GM18526 (cell line): ENCODE measurements around the gene ZDHHC7.

ENCODE experiments used
- POLR2A ChIP-seq: IDR thresholded peaks from 3 replicates; pipeline ENCODE4 v1.6.1; 2011; ENCODE audit not compliant: insufficient read length; ENCODE audit errors: extremely low read depth

ZDHHC7 gene

GRCh38 chr16:85031451-85031850 lies 20.1 kb upstream of the ZDHHC7 start:
- no peak for TF ChIP-seq POLR2A

GRCh38 chr16:85029981-85030401 lies 18.7 kb upstream of the ZDHHC7 start:
- TF ChIP-seq POLR2A: no peak

GRCh38 chr16:85029408-85029784 lies 18.1 kb upstream of the ZDHHC7 start:
- no peak for TF ChIP-seq POLR2A

- TF ChIP-seq POLR2A: no peak
These were observed 17.5 kb upstream of the ZDHHC7 start for GRCh38 chr16:85028685-85029407.

GRCh38 chr16:85027958-85028684 lies 16.8 kb upstream of the ZDHHC7 start:
- no peak for TF ChIP-seq POLR2A

GRCh38 chr16:85027349-85027957 lies 16.1 kb upstream of the ZDHHC7 start, which contains the start of gene KIAA0513:
KIAA0513 (plus strand) TSS chr16:85027795; CDS start chr16:85067072, 39,277 bp downstream.
- peak; percentile 76 for TF ChIP-seq POLR2A

- no peak for TF ChIP-seq POLR2A
These were observed 15.4 kb upstream of the ZDHHC7 start for GRCh38 chr16:85026703-85027102.

- no peak for TF ChIP-seq POLR2A
These were observed 14.7 kb upstream of the ZDHHC7 start for GRCh38 chr16:85025781-85026653.

GRCh38 chr16:85019659-85020245 lies 8.4 kb upstream of the ZDHHC7 start:
- TF ChIP-seq POLR2A: no peak

- no peak for TF ChIP-seq POLR2A
These were observed 7.3 kb upstream of the ZDHHC7 start for GRCh38 chr16:85018529-85019236.

GRCh38 chr16:85017633-85018032 lies 6.3 kb upstream of the ZDHHC7 start:
- TF ChIP-seq POLR2A: no peak

GRCh38 chr16:85017151-85017550 lies 5.8 kb upstream of the ZDHHC7 start:
- no peak for TF ChIP-seq POLR2A

GRCh38 chr16:85015481-85016187 lies 4.3 kb upstream of the ZDHHC7 start:
- no peak for TF ChIP-seq POLR2A

GRCh38 chr16:85014311-85014710 lies 3.0 kb upstream of the ZDHHC7 start:
- no peak for TF ChIP-seq POLR2A

- no peak for TF ChIP-seq POLR2A
These were observed 530 bp upstream of the ZDHHC7 start for GRCh38 chr16:85011846-85012284.
